ENCODE data around the gene C7orf33.

Gene C7orf33

GRCh38 chr7:148661471-148661870, 70.9 kb downstream of the C7orf33 start:
- peaks cover 4% of the 10 kb centered on the region in 2 donors for H3K4me1 ChIP-seq (ENCODE audit: control insufficient read depth in 2 of 2, insufficient read depth in 1 of 2, low read depth in 1 of 2, low read length in 2 of 2)
- no peak overlapping the region for H3K9ac ChIP-seq (ENCODE audit: low read depth, low read length, poor library complexity)
- H3K27me3 ChIP-seq (ENCODE audit: control insufficient read depth in 3 of 3, insufficient read depth in 3 of 3, low read depth in 1 of 3, low read length in 3 of 3) = peaks cover 0 to 7% (median 0%) of the 10 kb centered on the region in 3 experiments
- H3K79me1 ChIP-seq (ENCODE audit: low read depth, low read length) = no peaks in the 10 kb centered on the region
- no peak overlapping the region for H3K27ac ChIP-seq (replicated peaks; ENCODE audit: low read length)
- H2BK15ac ChIP-seq (ENCODE audit: low read length) = no peak overlapping the region
- H3K4me2 ChIP-seq (ENCODE audit: insufficient read depth, low read length, poor library complexity, severe bottlenecking) = no peak overlapping the region
- no peak overlapping the region for H3K4me3 ChIP-seq (ENCODE audit: low read length in 2 of 2)
- H3K36me3 ChIP-seq (replicated peaks in 1 of 2; ENCODE audit: control insufficient read depth in 2 of 2, insufficient read depth in 2 of 2, low read length in 2 of 2) = no peaks in the 10 kb centered on the region
- no peak overlapping the region for H2AFZ ChIP-seq (ENCODE audit: low read length)
- WGBS, 2 donors (ENCODE audit: extremely low coverage in 2 of 2, insufficient read length in 2 of 2, insufficient replicate concordance in 1 of 2) = no CpG with 5 or more reads among the region's 2 CpGs
- H3K23ac ChIP-seq (ENCODE audit: low read depth, low read length, poor library complexity) = no peak overlapping the region
- H2BK12ac ChIP-seq (ENCODE audit: low read length) = no peak overlapping the region
- no peak overlapping the region for H4K91ac ChIP-seq (ENCODE audit: low read depth, low read length, poor library complexity)
- H3K18ac ChIP-seq (ENCODE audit: low read length) = no peak overlapping the region
- no peak overlapping the region for H3K14ac ChIP-seq (ENCODE audit: low read length)
- H3K9me3 ChIP-seq (replicated peaks in 1 of 2; ENCODE audit: control insufficient read depth in 2 of 2, insufficient read depth in 1 of 2, low read depth in 1 of 2, low read length in 2 of 2) = no peaks in the 10 kb centered on the region
- no peak overlapping the region for H2BK5ac ChIP-seq (ENCODE audit: low read length)
- no peak overlapping the region for H2AK5ac ChIP-seq (ENCODE audit: low read depth, low read length)
- no peak overlapping the region for H4K8ac ChIP-seq (ENCODE audit: low read depth, low read length)
- H3K4ac ChIP-seq (ENCODE audit: low read length) = no peak overlapping the region
- no peak for DNase-seq (ENCODE audit: low spot score)
- no peak overlapping the region for H2BK120ac ChIP-seq (ENCODE audit: low read depth, low read length)

DNA sequence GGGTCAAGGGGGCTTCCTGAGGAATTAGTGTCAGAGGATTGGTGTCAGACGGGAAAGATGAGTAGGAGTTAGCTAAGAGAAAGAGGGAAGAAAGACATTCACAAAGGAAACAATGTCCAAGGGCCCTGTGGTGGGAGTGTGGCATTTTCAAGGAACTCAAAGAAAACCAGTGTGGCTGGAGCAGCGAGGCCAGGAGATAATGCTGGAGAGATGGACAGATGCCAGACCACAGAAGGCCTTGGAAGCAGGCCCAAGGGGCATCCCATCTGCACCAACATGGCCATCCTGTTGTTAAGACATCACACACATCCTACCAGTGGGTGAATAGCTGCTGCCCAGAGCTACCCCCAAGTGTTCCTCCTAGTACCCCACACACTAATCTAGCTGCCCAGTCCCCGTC, 72.1 kb downstream of the C7orf33 start:
- H3K14ac ChIP-seq (ENCODE audit: low read length) = no peak overlapping the region
- H3K4me2 ChIP-seq (ENCODE audit: insufficient read depth, low read length, poor library complexity, severe bottlenecking) = no peak overlapping the region
- no peaks in the 10 kb centered on the region for H3K36me3 ChIP-seq (replicated peaks in 1 of 2; ENCODE audit: control insufficient read depth in 2 of 2, insufficient read depth in 2 of 2, low read length in 2 of 2)
- H2BK12ac ChIP-seq (ENCODE audit: low read length) = no peak overlapping the region
- no peak overlapping the region for H2BK15ac ChIP-seq (ENCODE audit: low read length)
- H4K8ac ChIP-seq (ENCODE audit: low read depth, low read length) = no peak overlapping the region
- H3K27me3 ChIP-seq (ENCODE audit: control insufficient read depth in 3 of 3, insufficient read depth in 3 of 3, low read depth in 1 of 3, low read length in 3 of 3) = peaks cover 0 to 3% (median 0%) of the 10 kb centered on the region in 3 experiments
- H4K91ac ChIP-seq (ENCODE audit: low read depth, low read length, poor library complexity) = no peak overlapping the region
- H3K23ac ChIP-seq (ENCODE audit: low read depth, low read length, poor library complexity) = no peak overlapping the region
- DNase-seq (ENCODE audit: low spot score) = no peak
- H2BK5ac ChIP-seq (ENCODE audit: low read length) = no peak overlapping the region
- H3K79me1 ChIP-seq (ENCODE audit: low read depth, low read length) = no peaks in the 10 kb centered on the region
- no peak overlapping the region for H3K27ac ChIP-seq (replicated peaks; ENCODE audit: low read length)
- H3K9ac ChIP-seq (ENCODE audit: low read depth, low read length, poor library complexity) = no peak overlapping the region
- WGBS, 2 donors (ENCODE audit: extremely low coverage in 2 of 2, insufficient read length in 2 of 2, insufficient replicate concordance in 1 of 2) = no CpG with 5 or more reads among the region's 3 CpGs
- H3K4ac ChIP-seq (ENCODE audit: low read length) = no peak overlapping the region
- H3K18ac ChIP-seq (ENCODE audit: low read length) = no peak overlapping the region
- no peak overlapping the region for H2AFZ ChIP-seq (ENCODE audit: low read length)
- H3K4me3 ChIP-seq (ENCODE audit: low read length in 2 of 2) = no peak overlapping the region
- no peak overlapping the region for H2BK120ac ChIP-seq (ENCODE audit: low read depth, low read length)
- H3K4me1 ChIP-seq (ENCODE audit: control insufficient read depth in 2 of 2, insufficient read depth in 1 of 2, low read depth in 1 of 2, low read length in 2 of 2) = peaks cover 4% of the 10 kb centered on the region in 2 donors
- no peaks in the 10 kb centered on the region for H3K9me3 ChIP-seq (replicated peaks in 1 of 2; ENCODE audit: control insufficient read depth in 2 of 2, insufficient read depth in 1 of 2, low read depth in 1 of 2, low read length in 2 of 2)
- H2AK5ac ChIP-seq (ENCODE audit: low read depth, low read length) = no peak overlapping the region

- WGBS, 2 donors (ENCODE audit: extremely low coverage in 2 of 2, insufficient read length in 2 of 2, insufficient replicate concordance in 1 of 2) = no CpG with 5 or more reads among the region's 6 CpGs
- Histone ChIP-seq H3K4me1 (ENCODE audit: control insufficient read depth in 2 of 2, insufficient read depth in 1 of 2, low read depth in 1 of 2, low read length in 2 of 2) (peaks cover 4% of the 10 kb centered on the region in 2 donors), H4K8ac (ENCODE audit: low read depth, low read length) (no peak overlapping the region), H2BK12ac (ENCODE audit: low read length) (no peak overlapping the region), H3K79me1 (ENCODE audit: low read depth, low read length) (no peaks in the 10 kb centered on the region), H2AK5ac (ENCODE audit: low read depth, low read length) (no peak overlapping the region), H3K4ac (ENCODE audit: low read length) (no peak overlapping the region), H3K14ac (ENCODE audit: low read length) (no peak overlapping the region), H2BK120ac (ENCODE audit: low read depth, low read length) (no peak overlapping the region), H2AFZ (ENCODE audit: low read length) (peak overlapping the region; percentile 71), H2BK5ac (ENCODE audit: low read length) (no peak overlapping the region), H3K4me2 (ENCODE audit: insufficient read depth, low read length, poor library complexity, severe bottlenecking) (no peak overlapping the region), H4K91ac (ENCODE audit: low read depth, low read length, poor library complexity) (no peak overlapping the region), H3K4me3 (ENCODE audit: low read length in 2 of 2) (no peak overlapping the region), H3K18ac (ENCODE audit: low read length) (no peak overlapping the region), H3K27ac (replicated peaks; ENCODE audit: low read length) (no peak overlapping the region), H3K27me3 (ENCODE audit: control insufficient read depth in 3 of 3, insufficient read depth in 3 of 3, low read depth in 1 of 3, low read length in 3 of 3) (peaks cover 0 to 3% (median 0%) of the 10 kb centered on the region in 3 experiments), H3K36me3 (replicated peaks in 1 of 2; ENCODE audit: control insufficient read depth in 2 of 2, insufficient read depth in 2 of 2, low read length in 2 of 2) (no peaks in the 10 kb centered on the region), H3K23ac (ENCODE audit: low read depth, low read length, poor library complexity) (no peak overlapping the region), H3K9ac (ENCODE audit: low read depth, low read length, poor library complexity) (no peak overlapping the region), H3K9me3 (replicated peaks in 1 of 2; ENCODE audit: control insufficient read depth in 2 of 2, insufficient read depth in 1 of 2, low read depth in 1 of 2, low read length in 2 of 2) (no peaks in the 10 kb centered on the region), H2BK15ac (ENCODE audit: low read length) (no peak overlapping the region)
- DNase-seq (ENCODE audit: low spot score) = no peak
Observed at GRCh38 chr7:148664324-148664723, 73.8 kb downstream of the C7orf33 start.

DNA sequence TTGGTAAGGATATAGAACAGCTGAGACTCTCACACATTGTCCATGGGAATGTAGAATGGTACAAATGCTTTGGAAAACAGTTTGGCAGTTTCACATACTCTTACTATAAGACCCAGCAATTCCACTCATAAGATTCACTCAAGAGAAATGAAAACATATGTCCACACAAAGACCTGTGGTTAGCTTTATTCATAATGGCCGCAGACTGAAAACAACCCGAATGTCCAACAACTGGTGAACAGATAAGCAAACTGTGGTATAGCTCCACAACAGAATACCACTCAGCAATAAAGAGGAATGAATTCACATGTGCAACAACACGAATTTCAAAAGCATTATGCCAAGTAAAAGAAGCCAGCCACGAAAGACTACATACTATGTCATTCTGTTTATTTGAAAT, 74.7 kb downstream of the C7orf33 start:
- no peak for DNase-seq (ENCODE audit: low spot score)
- Histone ChIP-seq H4K8ac (ENCODE audit: low read depth, low read length) (no peak overlapping the region), H3K4me2 (ENCODE audit: insufficient read depth, low read length, poor library complexity, severe bottlenecking) (no peak overlapping the region), H3K36me3 (replicated peaks in 1 of 2; ENCODE audit: control insufficient read depth in 2 of 2, insufficient read depth in 2 of 2, low read length in 2 of 2) (no peaks in the 10 kb centered on the region), H3K18ac (ENCODE audit: low read length) (no peak overlapping the region), H2AK5ac (ENCODE audit: low read depth, low read length) (no peak overlapping the region), H3K79me1 (ENCODE audit: low read depth, low read length) (no peaks in the 10 kb centered on the region), H2BK15ac (ENCODE audit: low read length) (no peak overlapping the region), H3K27ac (replicated peaks; ENCODE audit: low read length) (no peak overlapping the region), H3K9ac (ENCODE audit: low read depth, low read length, poor library complexity) (no peak overlapping the region), H2BK120ac (ENCODE audit: low read depth, low read length) (no peak overlapping the region), H3K14ac (ENCODE audit: low read length) (no peak overlapping the region), H2AFZ (ENCODE audit: low read length) (no peak overlapping the region), H3K4me3 (ENCODE audit: low read length in 2 of 2) (no peak overlapping the region), H3K4ac (ENCODE audit: low read length) (no peak overlapping the region), H3K4me1 (ENCODE audit: control insufficient read depth in 2 of 2, insufficient read depth in 1 of 2, low read depth in 1 of 2, low read length in 2 of 2) (peaks cover 4% of the 10 kb centered on the region in 2 donors), H2BK5ac (ENCODE audit: low read length) (no peak overlapping the region), H3K9me3 (replicated peaks in 1 of 2; ENCODE audit: control insufficient read depth in 2 of 2, insufficient read depth in 1 of 2, low read depth in 1 of 2, low read length in 2 of 2) (no peaks in the 10 kb centered on the region), H3K23ac (ENCODE audit: low read depth, low read length, poor library complexity) (no peak overlapping the region), H2BK12ac (ENCODE audit: low read length) (no peak overlapping the region), H3K27me3 (ENCODE audit: control insufficient read depth in 3 of 3, insufficient read depth in 3 of 3, low read depth in 1 of 3, low read length in 3 of 3) (peaks cover 0 to 3% (median 0%) of the 10 kb centered on the region in 3 experiments), H4K91ac (ENCODE audit: low read depth, low read length, poor library complexity) (no peak overlapping the region)
- no CpG with 5 or more reads among the region's 4 CpGs for WGBS, 2 donors (ENCODE audit: extremely low coverage in 2 of 2, insufficient read length in 2 of 2, insufficient replicate concordance in 1 of 2)
